HepG2 (cell line): ENCODE measurements around the gene HIPK2. TPM values are rescaled to one million over a fixed set of nuclear protein-coding genes. Genes with fewer than 3 reads are reported as not detected.

ENCODE experiments used
- ELF1 ChIP-seq: sonication (generic); formaldehyde crosslinking; IDR thresholded peaks from 2 replicates; pipeline ENCODE4 v1.4.0; 2020; ENCODE audit warnings: missing genetic modification reagents
- HMG20A ChIP-seq: IDR thresholded peaks from 2 replicates; pipeline ENCODE4 v1.6.1; 2016; ENCODE audit warnings: borderline replicate concordance
- MEF2D ChIP-seq: sonication (generic); formaldehyde crosslinking; IDR thresholded peaks from 2 replicates; pipeline ENCODE4 v1.5.1; 2020; ENCODE audit warnings: mild to moderate bottlenecking, missing genetic modification reagents
- NFIB ChIP-seq: sonication (generic); formaldehyde crosslinking; IDR thresholded peaks from 2 replicates; pipeline ENCODE4 v1.9.0; 2021; ENCODE audit warnings: missing genetic modification reagents, mild to moderate bottlenecking, borderline replicate concordance
- PRPF4 ChIP-seq: fragments of 200-400 bp; formaldehyde crosslinking; IDR thresholded peaks from 2 replicates; pipeline ENCODE4 v1.6.1; 2016; ENCODE audit warnings: low read length, low read depth; ENCODE audit not compliant: poor library complexity, severe bottlenecking
- RBFOX2 ChIP-seq: fragments of 200-400 bp; formaldehyde crosslinking; IDR thresholded peaks from 2 replicates; pipeline ENCODE4 v1.6.1; 2017; ENCODE audit warnings: low read depth, mild to moderate bottlenecking, low read length
- SUZ12 ChIP-seq: fragments of 150-350 bp; IDR thresholded peaks from 2 replicates; pipeline ENCODE4 v1.6.1; 2014; ENCODE audit warnings: low read depth, low read length
- ZNF260 ChIP-seq: sonication (generic); formaldehyde crosslinking; IDR thresholded peaks from 2 replicates; pipeline ENCODE4 v1.4.0; 2020; ENCODE audit warnings: missing genetic modification reagents, low read depth, mild to moderate bottlenecking, borderline replicate concordance
- ZNF431 ChIP-seq: sonication (generic); formaldehyde crosslinking; IDR thresholded peaks from 2 replicates; pipeline ENCODE4 v1.9.0; 2022; ENCODE audit warnings: missing genetic modification reagents, low read depth, mild to moderate bottlenecking, borderline replicate concordance
- ZNF460 ChIP-seq: sonication (generic); formaldehyde crosslinking; IDR thresholded peaks from 2 replicates; pipeline ENCODE4 v1.5.1; 2020; ENCODE audit warnings: missing genetic modification reagents, mild to moderate bottlenecking, borderline replicate concordance
- ZNF780A ChIP-seq: sonication (generic); formaldehyde crosslinking; IDR thresholded peaks from 2 replicates; pipeline ENCODE4 v1.8.0; 2022; ENCODE audit warnings: mild to moderate bottlenecking, missing genetic modification reagents, moderate library complexity
- ZNF790 ChIP-seq: sonication (generic); formaldehyde crosslinking; IDR thresholded peaks from 2 replicates; pipeline ENCODE4 v1.8.0; 2022; ENCODE audit warnings: missing genetic modification reagents, mild to moderate bottlenecking, borderline replicate concordance
- ZNF878 ChIP-seq: sonication (generic); formaldehyde crosslinking; IDR thresholded peaks from 2 replicates; pipeline ENCODE4 v1.8.1; 2023; ENCODE audit warnings: mild to moderate bottlenecking, missing genetic modification reagents, moderate library complexity
- ZSCAN29 ChIP-seq: sonication (generic); formaldehyde crosslinking; conservative IDR thresholded peaks from 2 replicates; pipeline ENCODE4 v1.4.0; 2020; ENCODE audit warnings: mild to moderate bottlenecking, missing genetic modification reagents
- ZSCAN9 ChIP-seq: IDR thresholded peaks from 2 replicates; pipeline ENCODE4 v1.6.1; 2016; ENCODE audit warnings: borderline replicate concordance
- polyA plus RNA-seq, 8 experiments: library from polyadenylated mRNA; depleted of rRNA in 3 of 8; stranded (reverse) in 7 of 8; unstranded in 1 of 8; fragments of >200 nt; fragmentation: Illumina TruSeq in 4 of 8; extraction: Trizol in 4 of 8; gene quantifications; 2 replicates each; pipeline versions ENCODE4 v1.2.1 to v1.2.3, GENCODE V29; 2011 to 2016; ENCODE audit warnings: low read depth in 4 of 8, missing spikeins in 1 of 8, mixed read lengths in 1 of 8; ENCODE audit not compliant: insufficient read depth in 1 of 8
- total RNA-seq, 5 experiments: library from RNA; depleted of rRNA; stranded (reverse); fragments of >200 nt; fragmentation: Illumina TruSeq; extraction: Trizol; gene quantifications; 2 replicates each; pipeline ENCODE4 v1.2.3, GENCODE V29; 2016; ENCODE audit warnings: low read depth in 1 of 5
- TF ChIP-seq, protein P1 (sequence below): sonication (generic); formaldehyde crosslinking; IDR thresholded peaks from 2 replicates; pipeline ENCODE4 v1.4.0; 2020; ENCODE audit warnings: missing genetic modification reagents, borderline replicate concordance
- TF ChIP-seq, protein P2 (sequence below): sonication (generic); formaldehyde crosslinking; IDR thresholded peaks from 2 replicates; pipeline ENCODE4 v1.4.0; 2020; ENCODE audit warnings: missing genetic modification reagents
- TF ChIP-seq, protein P3 (sequence below), 2 experiments: fragments of 450-650 bp in 1 of 2; sonication (generic) in 1 of 2; formaldehyde crosslinking; IDR thresholded peaks; 2 replicates each; pipeline versions ENCODE4 v1.5.0 to v1.8.0; 2020 to 2022; ENCODE audit warnings: mild to moderate bottlenecking in 1 of 2, missing genetic modification reagents in 1 of 2
- TF ChIP-seq, protein P4 (sequence below): IDR thresholded peaks from 2 replicates; pipeline ENCODE4 v1.6.1; 2016; ENCODE audit warnings: low read depth, borderline replicate concordance

Gene HIPK2
- total and polyA plus RNA-seq, 2 of the 13 experiments (the other 11 are each of a cell fraction or from before 2014, with no cell fraction given): 14.4 to 20.2 TPM

DNA sequence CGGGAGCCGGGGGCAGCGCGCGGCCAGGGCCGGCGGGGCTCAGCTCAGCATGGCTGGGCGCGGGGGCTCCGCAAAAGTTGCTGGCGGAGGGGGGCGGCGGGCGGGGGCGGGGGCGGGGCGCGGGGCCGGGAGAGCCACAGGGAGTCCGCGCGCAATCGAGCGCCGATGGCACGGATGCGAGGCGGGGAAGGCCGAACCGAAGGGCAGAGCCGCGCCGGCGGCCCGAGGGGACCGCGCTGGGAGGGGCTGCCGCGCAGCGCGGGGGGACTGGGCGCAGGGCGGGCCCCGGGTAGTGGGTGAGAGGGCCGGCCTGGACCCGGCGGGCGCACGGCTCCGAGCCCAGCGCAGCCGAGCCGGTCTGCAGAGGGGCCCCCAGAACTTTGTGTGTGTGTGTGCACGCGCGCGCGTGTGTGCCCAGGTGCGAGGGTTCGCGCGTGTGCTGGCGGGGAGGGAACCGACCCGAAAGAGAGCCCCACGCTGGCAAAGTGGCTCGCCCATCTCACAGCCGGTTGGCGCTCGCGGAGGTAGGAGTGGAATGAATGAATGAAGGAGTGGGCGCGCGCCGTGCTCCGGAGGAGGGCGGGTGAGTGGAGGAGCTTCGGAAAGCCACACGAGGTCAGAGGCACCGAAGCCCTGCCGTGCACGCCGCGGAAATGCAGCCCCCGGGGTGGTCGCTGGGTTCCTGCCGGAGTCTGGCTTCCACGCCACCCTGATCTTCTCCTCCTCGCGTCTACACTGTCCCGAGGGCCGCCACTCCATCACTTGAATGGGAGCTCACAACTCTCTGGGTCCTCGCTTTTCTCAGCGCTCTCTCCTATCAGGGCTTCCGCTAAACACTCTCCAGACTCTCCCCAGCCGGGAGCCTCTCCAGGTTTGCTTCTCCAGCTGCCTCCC, at the start of gene HIPK2 (continued):
- no peak for TF ChIP-seq ZNF260 (CRISPR knock-in tag)
- no peak for TF ChIP-seq HMG20A (CRISPR knock-in tag)
- TF ChIP-seq NFIB: no peak
- TF ChIP-seq ZNF431 (CRISPR knock-in tag): peak; percentile 37; the same call in 1 of the 2 replicates
- TF ChIP-seq, protein P1, sequence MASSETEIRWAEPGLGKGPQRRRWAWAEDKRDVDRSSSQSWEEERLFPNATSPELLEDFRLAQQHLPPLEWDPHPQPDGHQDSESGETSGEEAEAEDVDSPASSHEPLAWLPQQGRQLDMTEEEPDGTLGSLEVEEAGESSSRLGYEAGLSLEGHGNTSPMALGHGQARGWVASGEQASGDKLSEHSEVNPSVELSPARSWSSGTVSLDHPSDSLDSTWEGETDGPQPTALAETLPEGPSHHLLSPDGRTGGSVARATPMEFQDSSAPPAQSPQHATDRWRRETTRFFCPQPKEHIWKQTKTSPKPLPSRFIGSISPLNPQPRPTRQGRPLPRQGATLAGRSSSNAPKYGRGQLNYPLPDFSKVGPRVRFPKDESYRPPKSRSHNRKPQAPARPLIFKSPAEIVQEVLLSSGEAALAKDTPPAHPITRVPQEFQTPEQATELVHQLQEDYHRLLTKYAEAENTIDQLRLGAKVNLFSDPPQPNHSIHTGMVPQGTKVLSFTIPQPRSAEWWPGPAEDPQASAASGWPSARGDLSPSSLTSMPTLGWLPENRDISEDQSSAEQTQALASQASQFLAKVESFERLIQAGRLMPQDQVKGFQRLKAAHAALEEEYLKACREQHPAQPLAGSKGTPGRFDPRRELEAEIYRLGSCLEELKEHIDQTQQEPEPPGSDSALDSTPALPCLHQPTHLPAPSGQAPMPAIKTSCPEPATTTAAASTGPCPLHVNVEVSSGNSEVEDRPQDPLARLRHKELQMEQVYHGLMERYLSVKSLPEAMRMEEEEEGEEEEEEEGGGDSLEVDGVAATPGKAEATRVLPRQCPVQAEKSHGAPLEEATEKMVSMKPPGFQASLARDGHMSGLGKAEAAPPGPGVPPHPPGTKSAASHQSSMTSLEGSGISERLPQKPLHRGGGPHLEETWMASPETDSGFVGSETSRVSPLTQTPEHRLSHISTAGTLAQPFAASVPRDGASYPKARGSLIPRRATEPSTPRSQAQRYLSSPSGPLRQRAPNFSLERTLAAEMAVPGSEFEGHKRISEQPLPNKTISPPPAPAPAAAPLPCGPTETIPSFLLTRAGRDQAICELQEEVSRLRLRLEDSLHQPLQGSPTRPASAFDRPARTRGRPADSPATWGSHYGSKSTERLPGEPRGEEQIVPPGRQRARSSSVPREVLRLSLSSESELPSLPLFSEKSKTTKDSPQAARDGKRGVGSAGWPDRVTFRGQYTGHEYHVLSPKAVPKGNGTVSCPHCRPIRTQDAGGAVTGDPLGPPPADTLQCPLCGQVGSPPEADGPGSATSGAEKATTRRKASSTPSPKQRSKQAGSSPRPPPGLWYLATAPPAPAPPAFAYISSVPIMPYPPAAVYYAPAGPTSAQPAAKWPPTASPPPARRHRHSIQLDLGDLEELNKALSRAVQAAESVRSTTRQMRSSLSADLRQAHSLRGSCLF (CRISPR knock-in tag): no peak
- TF ChIP-seq, protein P2, sequence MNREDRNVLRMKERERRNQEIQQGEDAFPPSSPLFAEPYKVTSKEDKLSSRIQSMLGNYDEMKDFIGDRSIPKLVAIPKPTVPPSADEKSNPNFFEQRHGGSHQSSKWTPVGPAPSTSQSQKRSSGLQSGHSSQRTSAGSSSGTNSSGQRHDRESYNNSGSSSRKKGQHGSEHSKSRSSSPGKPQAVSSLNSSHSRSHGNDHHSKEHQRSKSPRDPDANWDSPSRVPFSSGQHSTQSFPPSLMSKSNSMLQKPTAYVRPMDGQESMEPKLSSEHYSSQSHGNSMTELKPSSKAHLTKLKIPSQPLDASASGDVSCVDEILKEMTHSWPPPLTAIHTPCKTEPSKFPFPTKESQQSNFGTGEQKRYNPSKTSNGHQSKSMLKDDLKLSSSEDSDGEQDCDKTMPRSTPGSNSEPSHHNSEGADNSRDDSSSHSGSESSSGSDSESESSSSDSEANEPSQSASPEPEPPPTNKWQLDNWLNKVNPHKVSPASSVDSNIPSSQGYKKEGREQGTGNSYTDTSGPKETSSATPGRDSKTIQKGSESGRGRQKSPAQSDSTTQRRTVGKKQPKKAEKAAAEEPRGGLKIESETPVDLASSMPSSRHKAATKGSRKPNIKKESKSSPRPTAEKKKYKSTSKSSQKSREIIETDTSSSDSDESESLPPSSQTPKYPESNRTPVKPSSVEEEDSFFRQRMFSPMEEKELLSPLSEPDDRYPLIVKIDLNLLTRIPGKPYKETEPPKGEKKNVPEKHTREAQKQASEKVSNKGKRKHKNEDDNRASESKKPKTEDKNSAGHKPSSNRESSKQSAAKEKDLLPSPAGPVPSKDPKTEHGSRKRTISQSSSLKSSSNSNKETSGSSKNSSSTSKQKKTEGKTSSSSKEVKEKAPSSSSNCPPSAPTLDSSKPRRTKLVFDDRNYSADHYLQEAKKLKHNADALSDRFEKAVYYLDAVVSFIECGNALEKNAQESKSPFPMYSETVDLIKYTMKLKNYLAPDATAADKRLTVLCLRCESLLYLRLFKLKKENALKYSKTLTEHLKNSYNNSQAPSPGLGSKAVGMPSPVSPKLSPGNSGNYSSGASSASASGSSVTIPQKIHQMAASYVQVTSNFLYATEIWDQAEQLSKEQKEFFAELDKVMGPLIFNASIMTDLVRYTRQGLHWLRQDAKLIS (CRISPR knock-in tag): no peak
- TF ChIP-seq, protein P3, sequence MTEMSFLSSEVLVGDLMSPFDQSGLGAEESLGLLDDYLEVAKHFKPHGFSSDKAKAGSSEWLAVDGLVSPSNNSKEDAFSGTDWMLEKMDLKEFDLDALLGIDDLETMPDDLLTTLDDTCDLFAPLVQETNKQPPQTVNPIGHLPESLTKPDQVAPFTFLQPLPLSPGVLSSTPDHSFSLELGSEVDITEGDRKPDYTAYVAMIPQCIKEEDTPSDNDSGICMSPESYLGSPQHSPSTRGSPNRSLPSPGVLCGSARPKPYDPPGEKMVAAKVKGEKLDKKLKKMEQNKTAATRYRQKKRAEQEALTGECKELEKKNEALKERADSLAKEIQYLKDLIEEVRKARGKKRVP (CRISPR knock-in tag; IDR thresholded peaks at IDR 0.05): no peak
- no peak for TF ChIP-seq ZNF460 (CRISPR knock-in tag)
- no peak for TF ChIP-seq ZSCAN9 (CRISPR knock-in tag)
- TF ChIP-seq, protein P4, sequence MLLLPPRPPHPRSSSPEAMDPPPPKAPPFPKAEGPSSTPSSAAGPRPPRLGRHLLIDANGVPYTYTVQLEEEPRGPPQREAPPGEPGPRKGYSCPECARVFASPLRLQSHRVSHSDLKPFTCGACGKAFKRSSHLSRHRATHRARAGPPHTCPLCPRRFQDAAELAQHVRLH (CRISPR knock-in tag): no peak
- peak; percentile 62; the same call in 1 of the 2 replicates for TF ChIP-seq RBFOX2
- TF ChIP-seq ZNF790: no peak
- TF ChIP-seq ZNF780A (CRISPR knock-in tag): no peak
- TF ChIP-seq SUZ12: no peak
- no peak for TF ChIP-seq PRPF4
- TF ChIP-seq MEF2D (CRISPR knock-in tag): no peak
- peak; percentile 97 for TF ChIP-seq ZSCAN29 (CRISPR knock-in tag)
- no peak for TF ChIP-seq ELF1 (CRISPR knock-in tag)
- TF ChIP-seq ZNF878: no peak
